ENCODE results near the gene PFDN1. TPM values are rescaled to one million over a fixed set of nuclear protein-coding genes. Genes with fewer than 3 reads are reported as not detected.
A peak's percentile ranks its signal among the peaks of the same experiment; 100 is the strongest.

Gene PFDN1
- total and polyA plus RNA-seq, 9 of the 15 experiments (the other 6 are each of a cell fraction or from before 2014, with no cell fraction given) = 45.5 to 215 (median 78.0) TPM

- TF ChIP-seq CEBPZ (IDR thresholded peaks at IDR 0.05; ENCODE audit: borderline replicate concordance, low read depth, low read length) (no peak), DLX4 (CRISPR knock-in tag; IDR thresholded peaks at IDR 0.05) (no peak), ETV6 (IDR thresholded peaks at IDR 0.05; ENCODE audit: borderline replicate concordance in 1 of 2, low read depth in 2 of 2, low read length in 1 of 2) (no peak), ETV6 (CRISPR knock-in tag; IDR thresholded peaks at IDR 0.05; ENCODE audit: borderline replicate concordance) (no peak), GABPB2 (CRISPR knock-in tag; conservative IDR thresholded peaks at IDR 0.05) (no peak), TCF15 (CRISPR knock-in tag; IDR thresholded peaks at IDR 0.05) (no peak), CAMTA2 (CRISPR knock-in tag; conservative IDR thresholded peaks at IDR 0.05) (no peak), USF2 (CRISPR knock-in tag; IDR thresholded peaks at IDR 0.05) (no peak; the same call in 1 of the 2 replicates), SMARCE1 (IDR thresholded peaks at IDR 0.05) (no peak), CBX8 (IDR thresholded peaks at IDR 0.05; ENCODE audit: borderline replicate concordance, extremely low read depth, low read depth, low read length, poor library complexity, severe bottlenecking) (no peak), GTF2B (IDR thresholded peaks at IDR 0.05; ENCODE audit: extremely low read depth, insufficient read length) (no peak), LCOR (CRISPR knock-in tag; IDR thresholded peaks at IDR 0.05) (peak; percentile 61; the same call in 1 of the 2 replicates), MTA3 (IDR thresholded peaks at IDR 0.05; ENCODE audit: borderline replicate concordance) (no peak), ZNF668 (CRISPR knock-in tag; IDR thresholded peaks at IDR 0.05) (no peak), THAP12 (CRISPR knock-in tag; IDR thresholded peaks at IDR 0.05) (0 out of 2 replicates have a peak, but pooled peaks have one; percentile 34), SOX6 (IDR thresholded peaks at IDR 0.05) (peak; percentile 39; the same call in 1 of the 2 replicates), ZEB2 (IDR thresholded peaks at IDR 0.05) (no peak), JUNB (CRISPR knock-in tag; conservative IDR thresholded peaks at IDR 0.05) (no peak)
Measured at GRCh38 chr5:140346348-140347221, 43.7 kb upstream of the PFDN1 start, which contains the start of gene HBEGF (continued).

Measured in K562 (cell line).